GM21619 (cell line): ENCODE measurements around the gene IGFN1.

Experiments used
- ATAC-seq: cut with Tn5 transposase; IDR thresholded peaks from one replicate; pipeline ENCODE4 v1.9.1; 2021; ENCODE audit not compliant: unreplicated experiment

Gene IGFN1

DNA sequence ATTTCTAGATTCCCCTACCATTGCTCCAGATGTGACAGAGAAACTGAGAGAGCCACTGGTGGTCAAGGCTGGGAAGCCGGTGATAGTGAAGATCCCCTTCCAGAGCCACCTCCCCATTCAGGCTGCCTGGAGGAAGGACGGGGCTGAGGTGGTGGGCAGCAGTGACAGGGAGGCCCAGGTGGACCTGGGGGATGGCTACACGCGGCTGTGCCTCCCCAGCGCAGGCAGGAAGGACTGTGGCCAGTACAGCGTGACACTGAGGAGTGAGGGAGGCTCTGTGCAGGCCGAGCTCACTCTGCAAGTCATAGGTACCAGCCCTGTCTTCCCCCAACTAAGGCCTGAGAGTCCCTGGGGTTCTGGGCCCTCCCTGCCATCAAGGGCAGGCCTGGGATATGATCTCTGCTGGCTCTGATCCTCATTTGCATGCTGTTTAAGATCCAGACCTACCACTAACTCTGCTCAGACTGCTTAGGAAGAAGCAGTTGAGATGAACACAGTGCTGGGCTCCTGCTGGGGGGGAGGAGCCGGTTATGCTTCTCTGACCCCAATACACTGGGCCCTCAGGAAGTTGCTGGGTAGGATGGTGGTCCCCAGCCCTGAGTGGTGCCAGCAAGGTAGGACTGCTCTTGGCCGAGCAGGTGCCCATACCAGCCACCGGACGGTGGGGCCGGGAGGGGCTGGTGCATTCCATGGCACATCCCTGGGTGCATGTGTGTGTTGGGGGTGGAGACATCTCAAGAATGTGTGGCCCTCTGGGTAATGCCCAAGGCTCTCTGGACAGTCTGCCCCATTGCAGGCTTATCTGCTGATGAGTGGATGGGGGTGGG lies 25.1 kb downstream of the IGFN1 start:
- no peak for ATAC-seq

DNA sequence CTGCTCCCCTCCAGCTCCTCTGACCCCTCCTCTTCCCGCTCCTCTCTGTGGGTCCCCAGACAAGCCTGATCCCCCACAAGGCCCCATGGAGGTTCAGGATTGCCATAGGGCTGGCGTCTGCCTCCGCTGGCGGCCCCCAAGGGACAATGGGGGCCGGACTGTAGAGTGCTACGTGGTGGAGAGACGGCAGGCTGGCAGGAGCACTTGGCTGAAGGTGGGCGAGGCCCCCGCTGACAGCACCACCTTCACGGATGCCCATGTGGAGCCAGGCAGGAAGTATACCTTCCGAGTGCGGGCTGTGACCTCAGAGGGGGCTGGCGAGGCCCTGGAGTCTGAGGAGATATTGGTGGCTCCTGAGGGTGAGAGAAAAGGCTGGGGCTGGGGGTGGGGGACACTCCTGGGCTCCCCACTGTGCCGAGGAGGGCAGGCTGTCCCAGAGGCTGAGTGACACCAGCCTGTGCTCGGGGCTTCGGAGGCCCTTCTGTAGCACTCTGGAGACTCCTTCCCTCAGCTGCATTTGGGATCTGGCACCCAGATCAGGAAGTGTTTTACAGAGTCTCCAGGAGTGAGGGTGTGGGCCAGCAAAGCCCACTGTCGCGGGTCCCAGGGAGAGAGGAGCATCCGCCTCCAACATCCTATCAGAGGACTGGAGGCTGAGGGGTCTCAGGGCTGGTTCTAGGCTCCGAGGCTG lies 25.9 kb downstream of the IGFN1 start:
- ATAC-seq = no peak

DNA sequence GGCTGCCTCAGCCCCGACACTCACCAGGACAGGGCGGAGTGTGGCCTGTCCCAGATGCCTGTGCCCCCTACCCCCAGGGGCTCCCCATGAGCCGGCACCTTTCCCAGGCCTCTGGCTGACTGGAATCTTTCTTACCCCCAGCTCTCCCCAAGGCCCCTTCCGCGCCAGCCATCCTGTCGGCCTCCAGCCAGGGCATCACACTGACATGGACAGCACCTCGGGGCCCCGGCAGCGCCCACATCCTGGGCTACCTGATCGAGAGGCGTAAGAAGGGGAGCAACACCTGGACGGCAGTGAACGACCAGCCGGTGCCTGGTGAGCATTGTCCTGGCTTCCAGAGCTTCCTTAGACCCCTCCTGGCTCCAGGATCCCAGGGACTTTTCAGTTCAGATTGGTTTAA lies 26.5 kb downstream of the IGFN1 start:
- ATAC-seq = no peak

DNA sequence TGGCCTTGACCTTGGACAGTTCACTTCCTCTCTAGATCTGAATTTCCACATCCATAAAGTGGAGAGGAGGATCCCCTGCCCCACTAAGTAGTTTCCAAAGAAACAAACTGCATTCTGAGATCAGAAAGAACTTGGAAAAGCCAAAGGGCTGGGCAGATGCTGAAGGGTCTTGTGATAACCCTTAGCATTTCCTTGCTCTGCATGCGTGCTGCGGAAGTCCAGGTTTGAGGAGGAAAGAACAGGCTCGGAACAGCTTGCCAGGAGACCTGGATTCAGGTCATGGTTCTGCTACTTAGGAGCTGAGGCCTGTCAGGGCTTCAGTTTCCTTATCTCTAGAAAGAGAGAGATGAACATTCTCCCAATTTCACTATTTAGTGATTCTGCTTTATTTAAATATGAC lies 27.2 kb downstream of the IGFN1 start:
- ATAC-seq = no peak

DNA sequence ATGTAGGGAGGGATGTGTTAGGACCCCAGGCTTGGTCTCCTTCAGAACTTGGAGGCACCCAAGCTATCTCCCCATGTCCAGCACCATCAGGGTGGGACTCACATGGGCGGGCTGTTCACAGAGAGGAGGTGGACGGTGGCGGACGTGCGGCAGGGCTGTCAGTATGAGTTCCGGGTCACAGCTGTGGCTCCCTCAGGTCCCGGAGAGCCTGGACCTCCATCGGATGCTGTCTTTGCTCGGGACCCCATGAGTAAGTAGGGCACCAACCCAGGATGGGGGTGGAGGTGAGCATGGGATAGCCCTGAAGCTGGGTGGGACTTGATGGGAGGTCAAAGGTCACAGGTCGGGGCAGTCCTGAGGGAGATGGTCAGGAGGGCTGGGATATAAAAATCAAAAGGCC lies 27.8 kb downstream of the IGFN1 start:
- no peak for ATAC-seq

DNA sequence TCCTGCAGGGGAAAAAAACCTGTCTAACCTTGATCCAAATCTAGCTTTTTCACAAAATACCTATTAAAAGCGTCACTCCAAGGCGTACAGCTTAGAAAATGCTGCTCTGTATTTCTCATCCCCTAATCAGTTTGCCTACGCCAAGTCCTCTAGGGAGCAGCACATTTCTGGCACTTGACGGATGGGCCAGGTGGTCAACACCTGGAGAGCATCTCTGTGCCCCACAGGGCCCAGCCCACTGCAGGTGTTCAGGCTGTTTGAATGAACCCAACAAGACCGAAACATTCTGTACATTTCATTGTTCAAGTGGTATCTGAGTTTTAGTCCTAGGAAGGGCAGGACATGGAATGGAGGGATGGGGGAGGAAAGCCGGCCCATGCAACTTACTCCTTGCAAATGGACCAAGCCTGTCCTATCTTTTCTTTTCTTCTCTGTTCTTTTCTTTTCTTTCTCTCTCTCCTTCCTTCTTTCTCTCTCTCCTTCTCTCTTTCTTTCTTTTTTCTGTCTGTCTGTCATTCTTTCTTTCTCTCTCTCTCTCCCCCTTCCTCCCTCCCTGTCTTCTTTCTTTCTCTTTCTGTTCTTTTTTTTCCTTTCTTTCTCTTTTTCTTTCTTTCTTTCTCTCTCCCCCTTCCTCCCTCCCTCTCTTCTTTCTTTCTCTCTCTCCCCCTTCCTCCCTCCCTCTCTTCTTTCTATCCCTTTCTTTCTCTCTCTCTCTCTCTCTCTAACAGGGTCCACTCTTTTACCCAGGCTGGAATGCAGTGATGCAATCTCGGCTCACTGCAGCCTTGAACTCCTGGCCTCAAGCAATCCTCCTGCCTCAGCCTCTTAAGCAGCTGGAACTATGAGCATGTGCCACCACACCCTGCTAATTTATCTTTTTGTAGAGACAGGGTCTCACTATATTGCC lies 29.1 kb downstream of the IGFN1 start:
- no peak for ATAC-seq

DNA sequence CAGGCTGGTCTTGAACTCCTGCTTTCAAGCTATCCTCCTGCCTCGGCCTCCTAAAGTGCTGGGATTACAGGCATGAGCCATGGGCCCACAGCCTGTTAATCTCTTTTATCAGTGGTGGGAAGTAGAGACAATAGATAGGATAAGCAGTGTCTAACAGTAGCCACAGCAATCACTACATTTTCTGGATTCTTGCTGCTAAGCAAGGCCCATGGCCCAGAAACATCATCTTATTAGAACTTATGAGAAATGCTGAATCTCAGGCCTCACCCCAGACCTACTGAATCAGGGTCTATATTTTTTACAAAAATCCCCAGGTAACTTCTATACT lies 29.7 kb downstream of the IGFN1 start:
- ATAC-seq = no peak

DNA sequence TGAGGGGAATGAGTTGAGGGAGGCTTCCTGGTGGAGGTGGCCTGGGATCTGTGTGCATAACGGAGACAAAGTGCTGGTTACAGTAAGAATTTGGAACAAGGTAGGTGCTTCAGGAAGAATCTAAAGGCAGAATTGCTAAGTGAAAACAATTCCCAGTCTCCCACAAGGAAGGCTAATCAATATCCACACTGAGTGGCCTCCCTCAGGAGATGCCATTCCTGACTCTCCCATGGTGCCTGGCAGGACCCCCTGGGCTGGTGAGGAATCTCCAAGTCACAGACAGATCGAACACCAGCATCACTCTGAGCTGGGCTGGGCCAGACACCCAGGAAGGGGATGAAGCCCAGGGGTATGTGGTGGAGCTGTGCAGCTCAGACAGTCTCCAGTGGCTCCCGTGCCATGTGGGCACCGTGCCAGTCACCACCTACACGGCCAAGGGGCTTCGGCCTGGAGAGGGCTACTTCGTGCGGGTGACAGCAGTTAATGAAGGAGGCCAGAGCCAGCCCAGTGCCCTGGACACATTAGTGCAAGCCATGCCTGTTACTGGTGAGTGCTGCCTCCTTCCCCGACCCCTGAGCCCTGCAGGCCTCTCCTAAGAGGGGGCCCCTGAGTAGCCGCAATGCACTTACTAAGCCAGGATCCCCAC lies 30.7 kb downstream of the IGFN1 start:
- ATAC-seq = no peak

DNA sequence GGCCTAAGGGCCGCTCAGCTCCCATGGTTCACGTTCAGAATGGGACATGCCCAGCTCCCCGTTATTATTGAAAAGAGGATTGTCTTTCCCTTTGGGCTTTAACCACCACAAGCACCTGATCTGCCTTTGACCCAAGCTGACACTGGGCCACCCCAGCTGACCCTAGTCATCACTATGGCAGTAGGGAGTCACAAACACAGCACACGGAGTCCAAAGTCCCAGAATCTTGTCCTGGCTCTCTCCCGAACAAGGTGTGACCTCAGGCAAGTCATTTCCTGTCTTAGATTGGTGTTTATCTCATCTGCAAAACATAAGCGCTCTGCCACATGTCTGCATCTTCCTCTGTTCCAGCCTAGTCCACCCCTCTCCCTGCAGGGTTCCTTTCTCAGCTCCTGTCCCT lies 31.5 kb downstream of the IGFN1 start:
- no peak for ATAC-seq

DNA sequence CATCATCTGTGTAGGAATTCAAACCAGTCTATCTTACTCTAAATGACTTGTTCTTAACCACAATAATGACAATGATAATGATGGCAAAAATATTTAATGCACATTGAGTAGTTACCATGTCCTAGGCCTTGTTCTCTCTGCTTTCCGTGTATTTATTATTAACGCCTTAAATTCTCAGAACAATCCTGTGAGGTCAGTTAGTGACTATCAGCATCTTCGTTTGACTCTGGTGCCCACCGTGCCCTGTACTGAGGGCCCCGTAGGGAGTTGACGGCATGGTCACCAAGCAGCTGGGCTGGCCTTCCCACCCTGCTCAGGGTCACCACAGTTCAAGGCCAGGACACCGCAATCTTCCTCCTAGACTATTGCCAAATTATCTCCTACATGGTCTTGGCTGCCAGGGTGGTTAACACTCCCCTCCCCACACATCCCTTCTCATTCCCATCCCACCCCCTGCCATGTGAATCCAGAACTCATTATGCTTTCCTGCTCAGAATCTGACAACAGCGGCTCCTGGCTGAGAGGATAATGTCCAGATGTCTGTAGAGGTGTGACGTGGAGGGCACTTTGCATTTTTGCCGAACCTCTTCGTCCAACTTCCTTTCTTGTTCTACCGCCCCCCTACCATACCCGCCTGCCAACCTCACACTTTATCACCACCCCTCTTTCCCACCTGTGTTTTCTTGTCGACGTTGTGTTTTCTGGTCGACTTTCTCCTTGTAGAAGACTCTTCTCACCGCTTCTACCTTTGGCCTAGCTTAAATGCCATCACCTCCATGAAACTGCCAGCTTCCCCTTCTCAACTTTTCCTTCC lies 33.4 kb downstream of the IGFN1 start:
- ATAC-seq = no peak

DNA sequence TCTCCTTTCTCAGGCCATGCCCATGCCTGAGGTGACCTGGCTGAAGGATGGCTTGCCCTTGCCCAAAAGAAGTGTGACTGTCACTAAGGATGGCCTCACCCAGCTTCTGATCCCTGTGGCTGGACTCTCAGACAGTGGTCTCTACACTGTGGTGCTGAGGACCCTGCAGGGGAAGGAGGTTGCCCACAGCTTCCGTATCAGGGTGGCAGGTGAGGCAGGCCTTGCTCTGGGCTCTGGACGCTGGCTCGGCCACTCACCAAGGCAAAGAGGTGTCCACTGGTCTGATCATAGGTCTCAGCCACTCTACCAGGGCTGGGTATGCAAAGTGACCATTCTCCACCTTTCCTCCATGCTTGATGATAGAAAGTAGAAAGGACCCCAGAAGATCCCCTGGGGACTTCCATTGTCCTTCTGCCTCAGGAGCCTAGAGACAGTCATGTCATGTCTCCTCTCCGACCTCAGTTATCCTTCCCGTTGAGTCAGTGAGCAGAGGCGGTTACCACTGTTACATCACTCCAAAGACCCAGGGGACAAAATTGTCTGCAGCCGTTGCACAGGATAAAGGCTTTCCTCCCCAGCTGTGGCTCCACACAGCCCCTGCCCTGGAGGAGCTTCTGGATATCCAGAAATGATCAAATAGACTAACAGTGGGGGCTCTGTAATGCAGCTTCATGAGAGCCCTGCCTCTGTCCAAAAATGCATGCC lies 34.2 kb downstream of the IGFN1 start:
- ATAC-seq = no peak

DNA sequence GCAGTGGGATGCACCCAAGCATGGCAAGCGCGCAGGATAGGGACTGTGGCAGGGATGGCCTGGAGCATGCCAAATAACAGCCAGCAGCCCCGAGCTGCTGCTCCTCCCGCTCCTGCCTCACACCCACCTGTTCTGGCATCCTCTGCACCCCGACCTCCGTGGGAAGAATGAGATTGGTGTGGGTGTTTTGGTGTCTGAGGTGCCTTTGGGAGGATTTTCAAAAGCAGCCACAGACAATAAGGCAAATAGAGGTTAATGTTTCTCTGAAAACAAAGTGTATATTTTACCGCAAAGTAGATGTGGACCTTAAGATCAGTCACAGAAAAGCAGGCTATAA lies 35.5 kb downstream of the IGFN1 start:
- no peak for ATAC-seq

DNA sequence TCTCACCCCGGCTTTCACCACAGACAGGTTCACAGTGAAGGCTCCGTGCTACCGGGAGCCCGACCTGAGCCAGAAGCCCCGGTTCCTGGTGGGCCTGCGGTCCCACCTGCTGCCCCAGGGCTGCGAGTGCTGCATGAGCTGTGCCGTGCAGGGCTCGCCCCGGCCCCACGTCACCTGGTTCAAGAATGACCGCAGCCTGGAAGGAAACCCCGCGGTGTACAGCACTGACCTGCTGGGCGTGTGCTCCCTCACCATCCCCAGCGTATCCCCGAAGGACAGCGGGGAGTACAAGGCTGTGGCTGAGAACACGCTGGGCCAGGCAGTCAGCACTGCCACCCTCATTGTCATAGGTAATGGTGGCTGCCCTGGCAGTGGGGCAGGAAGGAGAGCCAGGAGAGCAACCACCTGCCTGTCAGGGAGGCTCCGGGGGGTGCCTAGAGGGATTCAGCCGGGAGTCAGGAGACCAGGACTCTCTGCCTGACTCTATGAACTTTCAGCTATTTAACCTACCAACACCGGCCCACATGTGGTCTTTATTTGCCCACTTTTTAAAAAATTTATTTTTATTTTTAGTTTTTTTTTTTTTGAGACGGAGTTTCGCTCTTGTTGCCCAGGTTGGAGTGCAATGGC lies 36.4 kb downstream of the IGFN1 start:
- no peak for ATAC-seq

DNA sequence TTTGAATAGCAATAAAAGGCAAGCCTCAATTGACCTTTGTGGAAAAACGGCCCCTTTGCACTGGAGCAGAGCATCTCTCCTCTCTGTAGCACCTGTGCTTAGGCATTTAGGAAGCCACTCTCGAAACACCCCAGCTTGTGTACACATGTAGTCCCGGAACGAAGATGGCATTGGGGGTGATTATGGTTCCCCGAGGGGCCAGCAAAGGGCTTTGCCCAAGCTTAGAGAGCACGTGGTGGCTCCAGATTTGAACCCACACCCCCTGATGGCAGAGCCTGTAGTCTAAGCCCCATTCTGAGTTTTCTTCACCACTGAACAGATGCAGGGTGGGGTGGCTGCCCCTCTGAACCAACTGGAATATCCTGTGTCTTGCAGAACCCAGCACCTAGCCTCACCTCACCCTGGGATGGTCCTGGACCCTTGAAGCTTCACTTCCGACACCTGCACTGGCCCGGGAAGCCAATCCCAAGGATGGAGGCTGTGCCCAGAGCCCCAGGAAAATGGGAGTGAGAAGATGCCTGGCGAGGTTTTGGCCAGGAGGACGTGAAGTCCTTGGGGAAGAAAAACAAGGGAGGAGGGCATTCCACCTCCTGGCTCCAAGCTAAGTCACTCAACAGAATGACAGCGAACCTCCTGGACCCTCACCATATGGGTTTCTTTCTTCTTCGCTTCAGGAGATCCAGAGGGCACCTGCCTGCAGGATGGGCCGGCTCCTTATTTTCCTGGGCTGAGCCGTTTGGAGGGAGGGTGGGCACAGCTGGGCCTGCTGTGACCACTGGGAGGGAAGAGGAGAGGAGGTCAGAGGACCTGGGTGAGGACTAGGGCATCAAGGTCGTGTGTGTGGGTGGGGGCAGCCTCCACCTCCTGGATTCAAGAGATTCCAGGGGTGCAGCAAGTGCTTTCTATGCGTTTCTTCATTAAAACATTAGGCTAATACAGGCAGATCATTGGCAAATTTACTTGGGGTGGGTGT lies 37.7 kb downstream of the IGFN1 start:
- ATAC-seq = no peak

DNA sequence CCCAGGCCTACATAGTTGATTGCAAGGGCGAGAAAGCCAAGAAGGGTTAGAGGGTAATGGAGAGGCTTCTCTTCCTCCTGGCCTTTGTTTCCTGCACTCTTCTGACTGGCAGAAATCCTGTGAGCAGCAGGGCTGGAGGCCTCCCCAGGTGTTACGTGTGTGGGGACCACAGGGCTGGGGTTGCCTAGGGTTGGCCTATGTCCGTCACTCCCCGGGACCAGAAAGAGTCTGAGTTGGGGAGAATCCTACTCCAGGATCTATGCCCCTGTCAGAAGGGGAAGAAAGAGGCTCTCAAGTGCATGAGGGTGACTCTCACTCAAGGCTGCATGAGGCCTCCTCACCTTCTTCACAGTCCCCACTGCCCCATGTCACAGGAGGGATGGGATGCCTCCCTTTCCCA lies 38.5 kb downstream of the IGFN1 start:
- no peak for ATAC-seq

DNA sequence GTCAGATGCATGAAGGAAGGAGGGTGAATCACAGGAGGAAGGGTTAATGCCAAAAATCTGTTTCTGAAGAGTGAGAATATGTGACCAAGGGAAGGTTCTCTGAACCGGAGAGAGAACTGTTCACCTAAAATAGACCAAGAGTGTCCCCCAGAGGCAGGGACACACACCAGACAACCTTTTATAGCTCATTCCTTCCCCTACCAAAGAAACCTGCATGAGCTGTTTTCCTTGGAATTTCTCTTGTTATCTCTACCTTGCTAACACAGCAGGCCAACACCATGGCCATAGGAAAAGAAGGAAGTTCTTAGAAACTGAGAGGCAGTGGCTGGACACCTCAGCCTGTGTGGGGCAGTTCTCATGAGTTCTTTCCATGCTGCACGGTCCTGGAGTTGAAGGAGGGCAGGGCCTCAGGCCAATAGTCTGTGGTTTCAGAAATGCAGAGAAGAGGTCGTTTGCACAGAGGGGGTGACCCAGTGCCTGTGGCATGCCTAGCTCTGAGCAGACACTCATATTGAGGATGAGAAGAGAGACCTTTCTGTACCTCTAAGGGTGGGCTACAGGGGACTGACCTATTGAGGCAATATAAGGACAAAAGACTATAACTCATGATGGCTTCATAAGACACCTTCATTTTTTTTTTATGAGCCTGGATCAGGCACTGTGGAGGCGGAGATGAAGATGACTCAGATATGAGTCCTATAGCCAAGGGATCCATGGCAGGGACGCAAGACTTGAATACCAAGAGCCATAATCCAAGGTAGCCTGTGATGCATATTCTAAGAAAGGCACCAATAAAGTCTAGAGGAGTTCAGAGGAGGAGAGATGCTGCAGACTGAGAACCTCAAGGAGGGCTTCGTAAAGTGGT lies 39.4 kb downstream of the IGFN1 start:
- ATAC-seq = no peak

DNA sequence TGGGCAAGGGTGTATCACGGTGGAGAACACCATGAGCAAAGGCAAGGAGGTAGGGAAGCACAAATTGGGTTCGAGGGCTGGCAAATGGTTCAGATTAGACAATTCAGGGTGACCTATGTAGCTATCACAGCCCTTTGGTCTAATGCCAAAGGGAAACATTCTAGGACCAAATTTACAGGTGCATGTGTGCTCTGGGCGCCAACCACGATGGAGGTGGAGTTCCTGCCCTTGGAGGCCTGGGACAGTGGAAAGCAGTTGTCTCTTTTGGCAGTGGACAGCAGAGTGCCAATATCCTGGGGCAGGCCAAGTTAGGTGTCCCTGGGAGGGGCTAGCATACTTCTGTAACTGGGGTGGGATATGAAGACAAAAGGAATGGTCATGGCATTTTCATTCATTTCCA lies 40.1 kb downstream of the IGFN1 start:
- ATAC-seq = no peak
